GM23338 (cell line): ENCODE results near the gene FOCAD. TPM values are rescaled to one million over a fixed set of nuclear protein-coding genes. Genes with fewer than 3 reads are reported as not detected.

Experiments used
- ATAC-seq: fragments of 200-7000 bp; cut with Tn5 transposase; 3 replicates; pipeline ENCODE4 v1.9.1; 2020
- DNase-seq: peaks from one replicate; pipeline ENCODE4 v3.0.0-alpha.2; 2015; ENCODE audit warnings: low spot score
- H2AFZ ChIP-seq: fragments of 200-600 bp; sonication (generic); 2 replicates; pipeline ENCODE4 v1.8.0; 2016; ENCODE audit warnings: antibody characterized with exemption, mild to moderate bottlenecking, moderate library complexity
- H3F3A ChIP-seq: fragments of 200-600 bp; sonication (generic); replicated peaks from 2 replicates; pipeline ENCODE4 v1.8.0; 2017; ENCODE audit warnings: antibody characterized with exemption, mixed run types, low read depth
- H3K27ac ChIP-seq: fragments of 200-600 bp; sonication (generic); 2 replicates; pipeline ENCODE4 v1.6.1; 2016; ENCODE audit warnings: low read depth
- H3K27me3 ChIP-seq: fragments of 200-600 bp; sonication (generic); 2 replicates; pipeline ENCODE4 v1.8.0; 2016; ENCODE audit warnings: mild to moderate bottlenecking, mixed run types, moderate library complexity; ENCODE audit not compliant: insufficient read depth
- H3K36me3 ChIP-seq: fragments of 200-600 bp; sonication (generic); 2 replicates; pipeline ENCODE4 v1.8.0; 2016; ENCODE audit warnings: mild to moderate bottlenecking; ENCODE audit not compliant: insufficient read depth
- H3K4me1 ChIP-seq: fragments of 200-600 bp; sonication (generic); 2 replicates; pipeline ENCODE4 v1.8.0; 2016; ENCODE audit warnings: mild to moderate bottlenecking, moderate library complexity; ENCODE audit not compliant: insufficient read depth
- H3K4me2 ChIP-seq: fragments of 200-600 bp; sonication (generic); 2 replicates; pipeline ENCODE4 v1.7.1; 2017; ENCODE audit warnings: mixed run types
- H3K4me3 ChIP-seq: fragments of 200-600 bp; sonication (generic); 2 replicates; pipeline ENCODE4 v1.6.1; 2016; ENCODE audit warnings: mixed run types
- H3K79me2 ChIP-seq: fragments of 200-600 bp; sonication (generic); replicated peaks from 2 replicates; pipeline ENCODE4 v1.8.0; 2017; ENCODE audit warnings: mild to moderate bottlenecking; ENCODE audit not compliant: insufficient read depth
- H3K9me2 ChIP-seq: fragments of 200-600 bp; sonication (generic); 2 replicates; pipeline ENCODE4 v1.8.0; 2017; ENCODE audit not compliant: insufficient read depth
- H4K20me1 ChIP-seq: fragments of 200-600 bp; sonication (generic); replicated peaks from 2 replicates; pipeline ENCODE4 v1.8.0; 2017; ENCODE audit warnings: mild to moderate bottlenecking; ENCODE audit not compliant: insufficient read depth
- H3K27ac Mint-ChIP-seq: 2 replicates; pipeline ENCODE4 v1.8.0; 2020; ENCODE audit warnings: inconsistent platforms, mild to moderate bottlenecking, moderate library complexity, mixed read lengths
- H3K27me3 Mint-ChIP-seq: 3 replicates; pipeline ENCODE4 v1.8.0; 2022; ENCODE audit warnings: low read depth, mild to moderate bottlenecking, moderate library complexity, mixed read lengths, inconsistent platforms; ENCODE audit not compliant: insufficient read depth, poor library complexity
- H3K36me3 Mint-ChIP-seq: 3 replicates; pipeline ENCODE4 v1.8.0; 2021; ENCODE audit warnings: low read depth, mild to moderate bottlenecking, inconsistent platforms, moderate library complexity, mixed read lengths
- H3K4me1 Mint-ChIP-seq: 3 replicates; pipeline ENCODE4 v1.8.0; 2020; ENCODE audit warnings: mild to moderate bottlenecking, inconsistent platforms, mixed read lengths
- H3K4me3 Mint-ChIP-seq: 3 replicates; pipeline ENCODE4 v1.8.0; 2021; ENCODE audit warnings: moderate library complexity, mild to moderate bottlenecking, inconsistent platforms, mixed read lengths
- H3K9me3 Mint-ChIP-seq: 3 replicates; pipeline ENCODE4 v1.8.0; 2020; ENCODE audit warnings: moderate library complexity, mild to moderate bottlenecking, inconsistent platforms, mixed read lengths
- CREB1 ChIP-seq: fragments of 250-450 bp; sonication (Bioruptor Pico); IDR thresholded peaks from 2 replicates; pipeline ENCODE4 v1.5.0; 2020; ENCODE audit warnings: low read depth, mild to moderate bottlenecking, moderate library complexity
- CTCF ChIP-seq, 2 experiments: fragments of 200-600 bp in 1 of 2; sonication (generic) in 1 of 2; conservative IDR thresholded peaks; 2 replicates each; pipeline versions ENCODE4 v1.5.1 to v1.6.1; 2016 to 2017; ENCODE audit warnings: antibody characterized with exemption in 2 of 2, low read depth in 2 of 2, mild to moderate bottlenecking in 2 of 2, moderate library complexity in 1 of 2
- EZH2 ChIP-seq: fragments of 200-600 bp; sonication (generic); IDR thresholded peaks from one replicate; pipeline ENCODE4 v1.8.0; 2017; ENCODE audit warnings: antibody characterized with exemption, mild to moderate bottlenecking, low read depth; ENCODE audit not compliant: unreplicated experiment
- EZH2phosphoT487 ChIP-seq: fragments of 200-600 bp; sonication (generic); IDR thresholded peaks from one replicate; pipeline ENCODE4 v1.8.1; 2018; ENCODE audit warnings: antibody characterized with exemption; ENCODE audit not compliant: unreplicated experiment
- JUNB ChIP-seq: IDR thresholded peaks from one replicate; pipeline ENCODE4 v1.6.1; 2016; ENCODE audit warnings: antibody characterized with exemption; ENCODE audit not compliant: unreplicated experiment
- NANOG ChIP-seq: IDR thresholded peaks from 2 replicates; pipeline ENCODE4 v1.6.1; 2016; ENCODE audit warnings: antibody characterized with exemption, borderline replicate concordance
- POLR2AphosphoS5 ChIP-seq: IDR thresholded peaks from 2 replicates; pipeline ENCODE4 v1.6.1; 2016; ENCODE audit warnings: antibody characterized with exemption, low read depth
- STAT1 ChIP-seq: IDR thresholded peaks from one replicate; pipeline ENCODE4 v1.6.1; 2016; ENCODE audit warnings: antibody characterized with exemption; ENCODE audit not compliant: unreplicated experiment
- ZNF114 ChIP-seq: fragments of 250-450 bp; sonication (Bioruptor Pico); IDR thresholded peaks from 2 replicates; pipeline ENCODE4 v1.5.0; 2020; ENCODE audit warnings: mild to moderate bottlenecking, moderate library complexity
- ZNF331 ChIP-seq: fragments of 250-450 bp; sonication (Bioruptor Pico); IDR thresholded peaks from 2 replicates; pipeline ENCODE4 v1.5.0; 2020; ENCODE audit warnings: low read depth, mild to moderate bottlenecking, moderate library complexity
- polyA plus RNA-seq: library from polyadenylated mRNA; unstranded; fragments of >200 nt; fragmentation: Nextera tagmentation; extraction: Ambion mirVana; gene quantifications from 2 replicates; pipeline ENCODE4 v1.2.1, GENCODE V29; 2016
- total RNA-seq: library from RNA; depleted of rRNA; stranded (reverse); fragments of >200 nt; shearing (Covaris generic); gene quantifications from 2 replicates; pipeline ENCODE4 v1.2.3, GENCODE V29; 2014
- TF ChIP-seq, protein P1 (sequence below): IDR thresholded peaks from 2 replicates; pipeline ENCODE4 v1.6.1; 2016; ENCODE audit warnings: antibody characterized with exemption
- TF ChIP-seq, protein P2 (sequence below): fragments of 250-450 bp; sonication (Bioruptor Pico); IDR thresholded peaks from 2 replicates; pipeline ENCODE4 v1.5.0; 2020; ENCODE audit warnings: mild to moderate bottlenecking, moderate library complexity
- TF ChIP-seq, protein P3 (sequence below): IDR thresholded peaks from one replicate; pipeline ENCODE4 v1.6.1; 2018; ENCODE audit warnings: antibody characterized with exemption; ENCODE audit not compliant: unreplicated experiment

The FOCAD gene
- total and polyA plus RNA-seq, 2 experiments from 2014 or later, result 13.7 to 66.5 TPM

DNA sequence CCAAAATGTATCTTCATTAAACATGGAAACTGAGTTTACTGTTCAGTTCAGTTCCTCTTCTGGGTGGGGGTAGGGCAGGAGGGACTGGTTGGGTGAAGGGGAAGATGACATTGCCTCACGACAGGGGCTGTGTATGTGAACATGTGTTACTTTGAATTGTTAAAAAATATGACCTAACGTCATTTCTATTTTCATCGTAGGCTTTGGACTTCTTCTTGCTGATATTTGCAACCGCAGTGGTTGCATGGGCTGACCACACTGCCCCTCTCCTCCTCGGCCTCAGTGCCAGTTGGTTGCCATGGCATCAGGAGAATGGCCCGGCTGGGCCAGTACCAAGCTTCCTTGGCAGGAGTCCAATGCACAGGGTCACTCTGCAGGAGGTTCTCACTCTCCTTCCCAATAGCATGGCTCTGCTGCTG lies 305.9 kb downstream of the FOCAD start:
- Histone ChIP-seq H3K4me2 (no peak overlapping the region), H3K4me3 (no peak overlapping the region), H3K27me3 (no peaks in the 10 kb centered on the region), H3K79me2 (no peaks in the 10 kb centered on the region), H4K20me1 (no peaks in the 10 kb centered on the region), H3K4me1 (no peaks in the 10 kb centered on the region), H3K9me2 (no peaks in the 10 kb centered on the region; the same call in 1 of the 2 replicates), H2AFZ (no peak overlapping the region), H3F3A (no peaks in the 10 kb centered on the region), H3K36me3 (no peaks in the 10 kb centered on the region), H3K27ac (no peak overlapping the region)
- H3K9me3 Mint-ChIP-seq, result 0 out of 3 replicates have a peak, but pooled peaks cover 2% of the 10 kb centered on the region
- no peak for TF ChIP-seq EZH2
- TF ChIP-seq ZNF114 (CRISPR knock-in tag), result no peak
- TF ChIP-seq POLR2AphosphoS5, result no peak
- TF ChIP-seq CTCF (conservative IDR thresholded peaks at IDR 0.05; ENCODE audit: low read depth in 2 of 2), result no peak
- TF ChIP-seq, protein P1, sequence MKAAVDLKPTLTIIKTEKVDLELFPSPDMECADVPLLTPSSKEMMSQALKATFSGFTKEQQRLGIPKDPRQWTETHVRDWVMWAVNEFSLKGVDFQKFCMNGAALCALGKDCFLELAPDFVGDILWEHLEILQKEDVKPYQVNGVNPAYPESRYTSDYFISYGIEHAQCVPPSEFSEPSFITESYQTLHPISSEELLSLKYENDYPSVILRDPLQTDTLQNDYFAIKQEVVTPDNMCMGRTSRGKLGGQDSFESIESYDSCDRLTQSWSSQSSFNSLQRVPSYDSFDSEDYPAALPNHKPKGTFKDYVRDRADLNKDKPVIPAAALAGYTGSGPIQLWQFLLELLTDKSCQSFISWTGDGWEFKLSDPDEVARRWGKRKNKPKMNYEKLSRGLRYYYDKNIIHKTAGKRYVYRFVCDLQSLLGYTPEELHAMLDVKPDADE, result no peak
- TF ChIP-seq CREB1 (CRISPR knock-in tag), result no peak
- no peak for TF ChIP-seq JUNB
- TF ChIP-seq EZH2phosphoT487, result no peak
- TF ChIP-seq STAT1, result no peak
- no peak for TF ChIP-seq NANOG
- TF ChIP-seq, protein P2, sequence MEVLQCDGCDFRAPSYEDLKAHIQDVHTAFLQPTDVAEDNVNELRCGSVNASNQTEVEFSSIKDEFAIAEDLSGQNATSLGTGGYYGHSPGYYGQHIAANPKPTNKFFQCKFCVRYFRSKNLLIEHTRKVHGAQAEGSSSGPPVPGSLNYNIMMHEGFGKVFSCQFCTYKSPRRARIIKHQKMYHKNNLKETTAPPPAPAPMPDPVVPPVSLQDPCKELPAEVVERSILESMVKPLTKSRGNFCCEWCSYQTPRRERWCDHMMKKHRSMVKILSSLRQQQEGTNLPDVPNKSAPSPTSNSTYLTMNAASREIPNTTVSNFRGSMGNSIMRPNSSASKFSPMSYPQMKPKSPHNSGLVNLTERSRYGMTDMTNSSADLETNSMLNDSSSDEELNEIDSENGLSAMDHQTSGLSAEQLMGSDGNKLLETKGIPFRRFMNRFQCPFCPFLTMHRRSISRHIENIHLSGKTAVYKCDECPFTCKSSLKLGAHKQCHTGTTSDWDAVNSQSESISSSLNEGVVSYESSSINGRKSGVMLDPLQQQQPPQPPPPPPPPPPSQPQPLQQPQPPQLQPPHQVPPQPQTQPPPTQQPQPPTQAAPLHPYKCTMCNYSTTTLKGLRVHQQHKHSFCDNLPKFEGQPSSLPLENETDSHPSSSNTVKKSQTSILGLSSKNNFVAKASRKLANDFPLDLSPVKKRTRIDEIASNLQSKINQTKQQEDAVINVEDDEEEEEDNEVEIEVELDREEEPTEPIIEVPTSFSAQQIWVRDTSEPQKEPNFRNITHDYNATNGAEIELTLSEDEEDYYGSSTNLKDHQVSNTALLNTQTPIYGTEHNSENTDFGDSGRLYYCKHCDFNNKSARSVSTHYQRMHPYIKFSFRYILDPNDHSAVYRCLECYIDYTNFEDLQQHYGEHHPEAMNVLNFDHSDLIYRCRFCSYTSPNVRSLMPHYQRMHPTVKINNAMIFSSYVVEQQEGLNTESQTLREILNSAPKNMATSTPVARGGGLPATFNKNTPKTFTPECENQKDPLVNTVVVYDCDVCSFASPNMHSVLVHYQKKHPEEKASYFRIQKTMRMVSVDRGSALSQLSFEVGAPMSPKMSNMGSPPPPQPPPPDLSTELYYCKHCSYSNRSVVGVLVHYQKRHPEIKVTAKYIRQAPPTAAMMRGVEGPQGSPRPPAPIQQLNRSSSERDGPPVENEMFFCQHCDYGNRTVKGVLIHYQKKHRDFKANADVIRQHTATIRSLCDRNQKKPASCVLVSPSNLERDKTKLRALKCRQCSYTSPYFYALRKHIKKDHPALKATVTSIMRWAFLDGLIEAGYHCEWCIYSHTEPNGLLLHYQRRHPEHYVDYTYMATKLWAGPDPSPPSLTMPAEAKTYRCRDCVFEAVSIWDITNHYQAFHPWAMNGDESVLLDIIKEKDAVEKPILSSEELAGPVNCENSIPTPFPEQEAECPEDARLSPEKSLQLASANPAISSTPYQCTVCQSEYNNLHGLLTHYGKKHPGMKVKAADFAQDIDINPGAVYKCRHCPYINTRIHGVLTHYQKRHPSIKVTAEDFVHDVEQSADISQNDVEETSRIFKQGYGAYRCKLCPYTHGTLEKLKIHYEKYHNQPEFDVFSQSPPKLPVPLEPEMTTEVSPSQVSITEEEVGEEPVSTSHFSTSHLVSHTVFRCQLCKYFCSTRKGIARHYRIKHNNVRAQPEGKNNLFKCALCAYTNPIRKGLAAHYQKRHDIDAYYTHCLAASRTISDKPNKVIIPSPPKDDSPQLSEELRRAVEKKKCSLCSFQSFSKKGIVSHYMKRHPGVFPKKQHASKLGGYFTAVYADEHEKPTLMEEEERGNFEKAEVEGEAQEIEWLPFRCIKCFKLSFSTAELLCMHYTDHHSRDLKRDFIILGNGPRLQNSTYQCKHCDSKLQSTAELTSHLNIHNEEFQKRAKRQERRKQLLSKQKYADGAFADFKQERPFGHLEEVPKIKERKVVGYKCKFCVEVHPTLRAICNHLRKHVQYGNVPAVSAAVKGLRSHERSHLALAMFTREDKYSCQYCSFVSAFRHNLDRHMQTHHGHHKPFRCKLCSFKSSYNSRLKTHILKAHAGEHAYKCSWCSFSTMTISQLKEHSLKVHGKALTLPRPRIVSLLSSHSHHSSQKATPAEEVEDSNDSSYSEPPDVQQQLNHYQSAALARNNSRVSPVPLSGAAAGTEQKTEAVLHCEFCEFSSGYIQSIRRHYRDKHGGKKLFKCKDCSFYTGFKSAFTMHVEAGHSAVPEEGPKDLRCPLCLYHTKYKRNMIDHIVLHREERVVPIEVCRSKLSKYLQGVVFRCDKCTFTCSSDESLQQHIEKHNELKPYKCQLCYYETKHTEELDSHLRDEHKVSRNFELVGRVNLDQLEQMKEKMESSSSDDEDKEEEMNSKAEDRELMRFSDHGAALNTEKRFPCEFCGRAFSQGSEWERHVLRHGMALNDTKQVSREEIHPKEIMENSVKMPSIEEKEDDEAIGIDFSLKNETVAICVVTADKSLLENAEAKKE (CRISPR knock-in tag), result no peak
- TF ChIP-seq, protein P3, sequence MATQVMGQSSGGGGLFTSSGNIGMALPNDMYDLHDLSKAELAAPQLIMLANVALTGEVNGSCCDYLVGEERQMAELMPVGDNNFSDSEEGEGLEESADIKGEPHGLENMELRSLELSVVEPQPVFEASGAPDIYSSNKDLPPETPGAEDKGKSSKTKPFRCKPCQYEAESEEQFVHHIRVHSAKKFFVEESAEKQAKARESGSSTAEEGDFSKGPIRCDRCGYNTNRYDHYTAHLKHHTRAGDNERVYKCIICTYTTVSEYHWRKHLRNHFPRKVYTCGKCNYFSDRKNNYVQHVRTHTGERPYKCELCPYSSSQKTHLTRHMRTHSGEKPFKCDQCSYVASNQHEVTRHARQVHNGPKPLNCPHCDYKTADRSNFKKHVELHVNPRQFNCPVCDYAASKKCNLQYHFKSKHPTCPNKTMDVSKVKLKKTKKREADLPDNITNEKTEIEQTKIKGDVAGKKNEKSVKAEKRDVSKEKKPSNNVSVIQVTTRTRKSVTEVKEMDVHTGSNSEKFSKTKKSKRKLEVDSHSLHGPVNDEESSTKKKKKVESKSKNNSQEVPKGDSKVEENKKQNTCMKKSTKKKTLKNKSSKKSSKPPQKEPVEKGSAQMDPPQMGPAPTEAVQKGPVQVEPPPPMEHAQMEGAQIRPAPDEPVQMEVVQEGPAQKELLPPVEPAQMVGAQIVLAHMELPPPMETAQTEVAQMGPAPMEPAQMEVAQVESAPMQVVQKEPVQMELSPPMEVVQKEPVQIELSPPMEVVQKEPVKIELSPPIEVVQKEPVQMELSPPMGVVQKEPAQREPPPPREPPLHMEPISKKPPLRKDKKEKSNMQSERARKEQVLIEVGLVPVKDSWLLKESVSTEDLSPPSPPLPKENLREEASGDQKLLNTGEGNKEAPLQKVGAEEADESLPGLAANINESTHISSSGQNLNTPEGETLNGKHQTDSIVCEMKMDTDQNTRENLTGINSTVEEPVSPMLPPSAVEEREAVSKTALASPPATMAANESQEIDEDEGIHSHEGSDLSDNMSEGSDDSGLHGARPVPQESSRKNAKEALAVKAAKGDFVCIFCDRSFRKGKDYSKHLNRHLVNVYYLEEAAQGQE, result no peak
- no peak for TF ChIP-seq ZNF331
- H3K27me3 Mint-ChIP-seq, result no peaks in the 10 kb centered on the region
- ATAC-seq (no peak), DNase-seq (no peak)
- H3K36me3 Mint-ChIP-seq, result peaks cover 17% of the 10 kb centered on the region
- peaks cover 15% of the 10 kb centered on the region for H3K4me1 Mint-ChIP-seq
- no peak overlapping the region for H3K4me3 Mint-ChIP-seq
- no peak overlapping the region for H3K27ac Mint-ChIP-seq
